ENCODE data around the gene WASHC3.
A peak's percentile ranks its signal among the peaks of the same experiment; 100 is the strongest.
"Not testable (repeated sequence)": the region's sequence is repeated elsewhere in the genome, so short reads cannot be mapped to it uniquely, and the experiment has no call there.

Gene WASHC3

DNA sequence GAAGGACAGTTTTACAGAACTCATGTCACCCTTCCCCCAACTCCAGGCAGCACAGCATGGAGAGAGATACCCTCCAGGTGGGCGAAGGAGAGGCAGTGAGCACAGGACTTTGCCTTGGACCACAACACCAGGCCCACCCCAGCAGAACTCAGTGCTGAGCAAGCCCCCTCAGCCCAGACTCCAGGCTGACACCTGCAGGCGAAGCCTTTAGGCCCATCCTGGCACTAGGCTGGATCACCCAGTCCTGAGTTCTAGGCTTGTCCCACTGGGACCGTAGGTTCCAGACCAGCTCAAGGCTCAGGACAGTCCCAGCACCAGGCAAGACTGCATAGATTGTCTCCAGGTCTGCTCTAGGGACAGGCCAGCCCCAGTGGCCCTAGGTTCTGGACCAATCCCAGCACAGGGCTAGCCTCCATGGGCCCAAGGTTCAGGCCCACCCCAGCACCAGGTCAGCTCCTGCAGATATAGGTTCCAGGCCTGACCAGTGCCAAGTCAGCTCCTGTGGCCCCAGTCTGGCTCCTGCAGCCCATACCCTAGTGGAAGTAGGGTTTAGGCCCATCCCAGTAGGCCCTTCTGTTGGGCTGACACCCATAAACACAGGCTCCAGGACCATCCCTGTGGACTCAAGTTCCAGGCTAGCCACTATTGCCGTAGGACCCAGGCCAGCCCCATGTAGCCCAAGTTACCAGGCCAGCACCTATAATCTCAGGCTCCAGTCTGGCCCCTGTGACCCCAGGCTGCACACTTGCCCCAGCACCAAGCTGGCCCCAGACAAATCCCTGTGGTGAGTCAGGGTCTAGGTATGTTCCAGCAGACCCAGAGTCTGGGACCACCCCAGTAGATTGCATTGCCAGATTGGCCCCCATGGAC is 9.4 kb downstream of the WASHC3 start:
- in situ Hi-C loops (cut with MboI; ENCODE audit: low pct_unique_long_range_greater_than_20kb, low sequenced_read_pairs): no loop called here
- no peak for DNase-seq

DNA sequence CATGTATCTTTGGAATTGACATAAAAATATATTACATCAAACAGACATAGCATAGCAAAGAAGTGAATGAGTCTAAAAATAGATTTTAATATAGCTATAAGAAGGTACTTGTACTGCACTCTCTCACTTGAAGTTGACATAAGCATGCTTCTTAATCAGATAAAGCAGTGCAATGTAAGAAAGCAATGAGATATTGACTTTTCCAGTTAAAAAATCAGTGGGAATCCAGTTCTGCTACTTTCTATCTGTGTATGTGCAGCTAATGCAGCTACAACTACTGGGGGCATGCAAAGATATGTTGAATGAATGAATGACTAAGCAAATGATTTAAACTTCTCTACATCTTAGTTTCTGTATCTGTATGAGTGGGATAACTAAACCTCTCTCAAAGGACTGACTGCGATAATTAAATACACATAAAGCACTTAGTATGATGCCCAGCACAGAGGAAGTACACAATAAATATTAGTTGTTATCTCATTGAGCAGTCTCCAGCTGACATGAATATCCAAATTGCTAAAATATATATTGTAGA is 10.3 kb downstream of the WASHC3 start:
- in situ Hi-C loops (cut with MboI; ENCODE audit: low pct_unique_long_range_greater_than_20kb, low sequenced_read_pairs): no loop called here
- no peak for DNase-seq

DNA sequence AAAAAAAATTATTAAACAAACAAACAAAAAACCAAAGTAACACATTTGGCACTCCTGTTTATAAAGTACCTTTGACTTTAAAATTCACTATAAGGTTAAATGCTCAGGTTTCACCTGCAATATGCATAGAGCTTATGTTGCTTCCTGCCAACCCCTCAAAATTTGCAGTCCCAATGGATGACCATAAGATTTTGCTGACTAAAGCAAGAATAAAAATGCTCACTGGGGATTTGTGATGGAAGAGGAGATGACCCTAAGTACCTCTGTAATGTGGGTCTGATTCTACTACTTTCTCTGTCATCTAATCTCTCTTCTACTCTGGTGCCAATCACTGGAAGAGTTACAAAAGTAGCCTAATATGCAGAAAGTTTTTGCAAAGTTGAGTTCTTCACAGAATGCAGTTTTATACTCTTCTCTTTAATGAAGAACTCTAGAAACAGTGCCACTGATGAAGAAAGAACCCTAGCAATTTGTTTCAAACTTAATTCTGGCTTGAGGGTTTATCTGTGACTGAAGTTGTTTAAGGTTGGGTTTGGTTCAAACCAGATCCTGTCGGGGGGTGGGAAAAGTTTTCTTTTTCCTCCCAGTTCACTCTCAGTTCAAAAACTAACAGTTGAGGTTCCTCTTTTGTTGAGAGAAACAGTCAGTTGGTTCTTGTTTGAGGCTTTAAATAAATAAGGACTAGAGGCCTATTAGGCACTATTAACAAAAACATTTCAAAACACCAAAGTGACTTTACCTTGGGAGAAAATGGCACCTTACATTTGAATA is 10.9 kb downstream of the WASHC3 start:
- DNase-seq: peak; percentile 64
- in situ Hi-C loops (cut with MboI; ENCODE audit: low pct_unique_long_range_greater_than_20kb, low sequenced_read_pairs): no loop called here

DNA sequence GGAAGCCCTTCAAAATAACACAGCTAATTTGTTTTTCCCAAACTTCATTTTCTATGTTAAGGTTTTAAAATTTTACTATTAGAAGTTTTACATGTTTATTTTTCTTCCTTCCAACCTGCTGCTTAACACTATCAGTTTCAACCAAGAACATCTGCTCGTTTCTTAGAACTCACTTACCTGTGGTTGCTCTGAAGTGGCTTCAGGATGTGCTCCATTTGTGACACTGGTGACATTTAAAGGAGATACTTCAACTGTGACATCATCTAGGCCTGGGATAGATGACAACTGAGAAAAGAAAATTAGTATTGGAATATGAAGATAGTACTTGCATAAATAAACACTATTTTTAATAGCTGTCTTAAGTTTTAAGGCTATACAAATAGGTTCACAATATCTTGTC is 17.9 kb downstream of the WASHC3 start:
- in situ Hi-C loops (cut with MboI; ENCODE audit: low pct_unique_long_range_greater_than_20kb, low sequenced_read_pairs): no loop called here
- no peak for DNase-seq

DNA sequence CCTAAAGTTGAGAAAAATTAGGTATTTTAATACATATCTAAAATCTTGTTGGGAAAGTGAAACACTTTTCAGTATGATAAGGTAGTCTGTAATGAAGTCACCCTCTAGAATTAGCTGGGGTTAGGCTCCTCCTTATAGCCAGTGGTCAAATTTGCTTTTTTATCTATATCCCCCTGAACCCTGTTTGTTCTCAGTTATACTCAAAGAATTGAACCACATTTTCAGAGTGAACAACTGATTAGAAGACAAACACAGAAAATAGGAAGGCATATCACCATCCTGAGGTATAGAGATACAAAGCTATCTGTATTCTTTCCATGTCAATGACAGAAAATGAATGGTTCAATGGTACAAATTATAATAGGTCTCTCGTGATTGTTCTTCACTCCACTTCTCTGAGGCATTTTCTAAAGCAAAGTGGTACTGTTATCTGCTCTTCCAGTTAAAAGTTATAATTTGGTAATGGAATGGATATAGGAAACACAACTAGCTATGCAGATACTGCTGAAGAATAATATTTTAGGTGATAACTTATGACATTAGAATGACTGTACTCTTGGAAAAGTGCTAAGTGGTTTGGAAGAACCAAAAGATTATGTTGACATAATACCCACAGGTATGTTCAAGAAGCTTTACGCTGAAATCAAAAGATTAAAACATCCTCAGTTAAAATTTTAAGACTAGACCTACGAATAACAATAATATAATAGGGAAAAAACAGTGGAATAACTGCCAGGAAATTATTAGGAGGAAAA is 27.6 kb downstream of the WASHC3 start:
- in situ Hi-C loops (cut with MboI; ENCODE audit: low pct_unique_long_range_greater_than_20kb, low sequenced_read_pairs): no loop called here
- DNase-seq: no peak

DNA sequence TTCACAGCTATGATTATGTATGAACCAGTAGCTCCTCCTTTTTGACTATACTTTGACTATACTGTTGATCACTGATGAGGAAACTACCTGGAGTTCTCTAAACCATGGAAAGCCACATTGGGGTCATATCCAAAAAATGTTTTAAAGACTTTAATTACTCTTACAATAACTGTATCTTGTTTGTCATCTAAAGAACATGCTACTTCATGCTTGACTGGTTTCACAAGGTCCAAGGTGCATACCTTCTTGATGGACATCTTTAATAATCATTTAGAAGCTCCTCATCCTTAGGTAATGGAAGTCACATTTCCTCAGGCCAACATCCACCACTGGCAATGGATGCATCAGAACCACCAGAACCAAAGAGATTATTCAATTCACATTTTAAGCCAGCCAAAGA is 29.9 kb downstream of the WASHC3 start:
- in situ Hi-C loops (cut with MboI; ENCODE audit: low pct_unique_long_range_greater_than_20kb, low sequenced_read_pairs): no loop called here
- no peak for DNase-seq

DNA sequence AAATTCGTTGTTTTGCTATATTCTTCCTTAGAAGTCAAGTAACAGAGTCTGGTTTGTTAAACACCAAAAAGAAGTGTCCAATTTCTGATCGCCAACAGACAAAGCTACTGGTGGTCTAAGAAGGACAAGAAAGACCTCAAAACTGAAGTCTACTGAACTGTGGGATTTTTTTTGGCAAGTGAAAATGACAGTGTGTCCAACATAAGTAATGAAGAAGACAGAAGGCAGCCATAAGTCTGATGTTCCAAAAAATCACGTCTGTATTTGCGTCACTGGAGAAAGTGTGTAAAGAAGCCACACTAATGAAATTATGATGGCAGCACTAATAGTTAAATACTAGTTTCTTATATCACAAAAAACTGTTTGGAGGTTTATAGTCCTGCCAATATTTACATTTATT is 32.6 kb downstream of the WASHC3 start:
- in situ Hi-C loops (cut with MboI; ENCODE audit: low pct_unique_long_range_greater_than_20kb, low sequenced_read_pairs): no loop called here
- no peak for DNase-seq

DNA sequence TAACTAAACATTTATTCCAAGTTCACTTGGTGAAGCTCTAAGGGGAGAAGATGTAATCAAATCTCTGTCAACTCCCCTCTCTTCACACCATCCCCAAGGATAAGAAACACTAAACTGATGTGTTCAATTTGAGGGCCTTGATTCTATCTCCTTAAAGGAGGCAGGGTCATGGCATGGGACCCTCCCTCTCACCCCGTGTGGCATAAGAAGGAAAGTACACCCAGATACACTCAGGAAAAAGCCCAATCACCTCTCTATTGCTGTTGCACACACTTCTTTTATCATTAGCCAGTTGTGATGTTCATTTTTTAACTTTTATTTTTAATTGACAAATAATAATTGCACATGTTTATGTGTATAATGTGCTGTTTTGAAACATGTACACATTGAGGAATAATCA is 35.1 kb downstream of the WASHC3 start:
- no peak for DNase-seq

DNA sequence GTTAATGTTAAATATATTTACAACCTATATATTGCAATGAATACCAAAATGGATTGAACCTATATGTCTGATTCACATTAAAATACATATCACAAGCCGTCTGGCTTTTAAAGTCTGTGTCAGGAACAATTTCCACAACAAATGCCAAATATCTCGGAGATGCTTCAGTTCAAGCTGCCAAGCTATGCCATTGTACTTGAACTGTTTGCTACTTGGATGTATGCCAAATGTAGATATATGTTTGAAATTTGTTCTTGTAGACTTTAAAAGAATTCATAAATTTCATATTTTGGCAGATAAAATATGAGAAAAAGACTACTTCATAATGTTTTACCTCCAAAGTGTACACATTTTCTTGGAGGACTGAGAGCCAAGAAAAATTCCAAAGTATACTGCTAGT is 37.0 kb downstream of the WASHC3 start:
- DNase-seq: no peak
- in situ Hi-C loops (cut with MboI; ENCODE audit: low pct_unique_long_range_greater_than_20kb, low sequenced_read_pairs): no loop called here

More for the DNA sequence above, 35.1 kb downstream of the WASHC3 start:
- in situ Hi-C loops (cut with MboI; ENCODE audit: low pct_unique_long_range_greater_than_20kb, low sequenced_read_pairs): no loop called here

DNA sequence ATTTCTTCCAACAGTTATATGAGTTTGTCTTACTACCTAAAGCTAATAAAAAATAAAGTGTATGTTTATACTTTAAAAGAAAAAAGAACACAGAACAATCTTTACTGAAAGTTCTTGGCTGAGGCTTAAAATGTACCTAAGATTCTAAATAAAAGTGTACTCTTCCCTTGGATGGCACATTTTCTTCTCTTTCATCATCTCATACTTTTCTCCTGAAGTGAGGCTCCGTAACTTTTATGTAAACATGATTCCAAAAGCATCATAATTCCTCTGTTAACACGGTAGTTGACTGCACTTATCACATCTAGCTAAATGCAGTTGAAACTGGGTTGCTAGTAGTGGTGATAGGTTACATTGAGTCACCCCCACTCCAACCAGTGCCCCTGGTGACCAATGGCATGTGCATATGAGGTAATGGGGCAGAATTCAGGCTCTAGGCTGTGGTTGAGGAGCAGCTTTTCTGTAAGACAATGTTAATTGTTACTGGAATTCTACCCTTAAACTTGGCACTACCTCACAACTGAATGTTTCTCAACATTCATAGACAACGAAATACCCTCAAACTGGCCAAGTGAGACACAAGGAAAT is 38.4 kb downstream of the WASHC3 start:
- DNase-seq: no peak

DNA sequence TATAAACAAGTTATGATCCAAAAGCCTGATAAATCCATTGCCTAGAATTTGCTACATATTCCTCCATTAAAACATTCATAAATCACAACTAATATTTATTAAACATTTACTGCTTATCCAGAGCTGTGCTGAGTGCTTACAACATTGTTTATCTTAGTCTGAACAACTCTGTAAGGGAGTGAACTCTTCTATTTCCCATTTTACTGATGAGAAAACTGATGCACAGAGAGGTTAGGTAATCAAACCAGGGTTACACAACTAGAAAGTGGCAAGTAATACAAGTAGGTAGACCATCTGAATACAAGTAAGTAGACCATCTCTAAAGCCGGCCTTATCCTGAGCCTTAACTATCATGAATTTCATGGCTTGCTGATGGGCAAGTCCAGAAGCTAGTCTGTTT is 39.5 kb downstream of the WASHC3 start:
- in situ Hi-C loops (cut with MboI; ENCODE audit: low pct_unique_long_range_greater_than_20kb, low sequenced_read_pairs): no loop called here
- DNase-seq: no peak

More for the DNA sequence above, 38.4 kb downstream of the WASHC3 start:
- in situ Hi-C loops (cut with MboI; ENCODE audit: low pct_unique_long_range_greater_than_20kb, low sequenced_read_pairs): no loop called here

DNA sequence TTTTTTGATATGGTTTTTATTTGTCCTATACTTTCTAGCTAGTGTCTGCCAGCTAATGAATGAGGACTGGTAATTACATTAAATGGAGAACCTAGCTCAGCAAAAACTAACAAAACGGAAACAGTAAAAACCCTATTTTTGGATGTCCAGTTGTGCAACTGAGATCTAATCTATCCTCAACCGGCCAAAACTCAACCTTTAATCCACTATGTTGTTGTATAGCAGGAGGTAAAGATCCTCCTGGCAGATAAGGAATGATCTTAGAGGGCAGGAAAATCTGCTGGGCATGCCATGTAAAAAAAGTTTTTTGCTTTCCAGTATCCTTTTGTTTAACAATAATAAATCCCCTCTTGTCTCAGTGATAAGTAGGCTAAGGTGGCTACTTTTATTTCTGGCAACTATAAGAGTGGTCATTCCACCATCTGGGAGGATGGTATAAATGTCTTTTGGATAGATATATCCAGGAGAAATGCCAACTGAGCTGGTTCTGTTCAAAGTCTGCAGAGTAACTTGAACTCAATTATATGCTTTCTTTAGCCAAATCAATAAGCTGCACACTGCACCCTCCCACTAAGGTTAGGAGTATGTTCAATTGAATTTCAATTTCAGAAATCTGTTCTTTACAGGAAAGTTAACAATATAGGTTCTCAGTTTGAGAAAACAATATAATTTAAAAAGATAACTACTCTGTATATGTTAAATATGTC is 40.1 kb downstream of the WASHC3 start:
- in situ Hi-C loops (cut with MboI; ENCODE audit: low pct_unique_long_range_greater_than_20kb, low sequenced_read_pairs): no loop called here
- DNase-seq: peak; percentile 84

DNA sequence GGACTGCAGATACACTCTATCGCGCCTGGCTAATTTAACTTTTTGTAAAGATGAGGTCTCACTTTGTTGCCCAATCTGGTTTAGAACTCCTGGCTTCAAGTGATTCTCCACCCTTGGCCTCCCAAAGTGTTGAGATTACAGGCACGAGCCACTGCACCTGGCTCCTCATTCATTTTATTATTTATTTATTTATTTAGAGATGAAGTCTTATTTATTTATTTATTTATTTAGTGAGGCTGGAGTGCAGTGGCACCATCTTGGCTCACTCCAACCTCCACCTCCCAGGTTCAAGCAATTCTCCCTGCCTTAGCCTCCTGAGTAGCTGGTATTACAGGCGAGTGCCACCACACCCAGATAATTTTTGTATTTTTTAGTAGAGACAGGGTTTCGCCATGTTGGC is 43.2 kb downstream of the WASHC3 start:
- DNase-seq: not testable (repeated sequence)

DNA sequence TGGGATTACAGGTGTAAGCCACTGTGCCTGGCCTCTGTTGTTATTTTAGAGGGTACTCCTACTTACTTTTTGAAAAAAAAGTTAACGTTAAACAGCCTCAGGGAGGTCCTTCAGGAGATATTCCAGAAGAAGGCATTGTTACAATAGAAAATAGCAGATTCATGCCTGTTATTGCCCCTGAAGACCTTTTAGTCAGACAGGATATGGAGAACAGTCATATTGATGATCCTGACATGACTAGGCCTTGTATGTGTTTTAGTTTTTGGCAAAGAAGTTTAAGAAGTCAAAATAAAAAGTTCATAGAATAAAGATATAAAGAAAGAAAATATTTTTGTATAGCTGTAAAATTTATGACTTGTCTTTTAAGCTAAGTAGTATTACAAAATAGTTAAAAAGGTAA is 45.3 kb downstream of the WASHC3 start:
- no peak for DNase-seq
- in situ Hi-C loops (cut with MboI; ENCODE audit: low pct_unique_long_range_greater_than_20kb, low sequenced_read_pairs): no loop called here

More for the DNA sequence above, 43.2 kb downstream of the WASHC3 start:
- in situ Hi-C loops (cut with MboI; ENCODE audit: low pct_unique_long_range_greater_than_20kb, low sequenced_read_pairs): not testable (repeated sequence)

DNA sequence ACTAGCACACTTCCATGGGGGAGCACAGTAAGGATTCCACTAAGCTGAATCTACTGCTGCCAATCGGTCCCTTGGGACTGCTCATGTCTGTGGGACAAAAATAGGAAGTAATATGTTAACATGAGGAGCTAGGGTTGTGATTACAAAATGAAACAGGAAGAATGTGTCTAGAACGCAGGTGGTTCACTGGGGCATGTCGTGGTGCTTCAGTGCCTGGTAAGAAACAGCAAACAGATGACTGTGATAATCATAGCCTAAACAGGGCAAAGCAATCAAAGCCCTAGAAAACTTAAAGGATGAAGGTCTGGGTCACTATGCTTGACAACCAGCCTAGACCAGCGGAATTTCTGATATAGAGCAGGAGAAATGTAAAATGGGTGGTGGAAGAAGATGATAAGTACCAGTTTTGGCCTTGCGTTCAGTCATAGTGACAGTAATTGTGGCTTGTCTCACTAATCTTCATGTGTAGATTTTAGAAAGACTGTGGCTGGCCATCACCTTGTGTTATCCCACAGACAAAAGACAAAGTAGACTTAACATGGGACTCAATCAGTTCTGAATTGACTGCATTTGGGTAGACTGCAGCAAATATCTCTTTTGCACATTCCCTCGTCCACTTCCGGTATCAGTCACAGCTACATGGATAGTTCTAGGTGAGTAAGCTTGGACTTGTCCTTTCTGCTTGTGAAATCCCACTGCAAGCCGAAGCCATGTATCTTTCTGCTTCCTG is 51.4 kb downstream of the WASHC3 start:
- peak; percentile 77 for DNase-seq
- in situ Hi-C loops (cut with MboI; ENCODE audit: low pct_unique_long_range_greater_than_20kb, low sequenced_read_pairs): no loop called here

DNA sequence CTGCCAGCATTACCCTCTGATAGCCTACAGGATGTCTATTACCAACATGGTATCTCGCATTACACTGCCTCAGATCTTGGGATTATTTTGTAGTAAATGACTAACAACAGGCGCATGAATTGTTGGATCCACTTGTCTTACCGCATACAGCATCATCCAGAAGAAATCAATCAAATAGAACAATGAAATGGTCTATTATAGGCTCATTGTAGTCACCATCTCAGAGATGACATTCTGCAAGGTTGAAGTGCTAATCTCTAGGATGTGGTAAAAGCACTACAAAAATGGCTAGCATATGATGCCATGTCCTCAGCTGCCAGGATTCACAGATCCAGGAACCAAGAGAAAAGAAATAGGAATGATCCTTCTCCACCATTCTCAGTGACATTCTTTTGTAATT is 52.0 kb downstream of the WASHC3 start:
- in situ Hi-C loops (cut with MboI; ENCODE audit: low pct_unique_long_range_greater_than_20kb, low sequenced_read_pairs): no loop called here
- DNase-seq: no peak

DNA sequence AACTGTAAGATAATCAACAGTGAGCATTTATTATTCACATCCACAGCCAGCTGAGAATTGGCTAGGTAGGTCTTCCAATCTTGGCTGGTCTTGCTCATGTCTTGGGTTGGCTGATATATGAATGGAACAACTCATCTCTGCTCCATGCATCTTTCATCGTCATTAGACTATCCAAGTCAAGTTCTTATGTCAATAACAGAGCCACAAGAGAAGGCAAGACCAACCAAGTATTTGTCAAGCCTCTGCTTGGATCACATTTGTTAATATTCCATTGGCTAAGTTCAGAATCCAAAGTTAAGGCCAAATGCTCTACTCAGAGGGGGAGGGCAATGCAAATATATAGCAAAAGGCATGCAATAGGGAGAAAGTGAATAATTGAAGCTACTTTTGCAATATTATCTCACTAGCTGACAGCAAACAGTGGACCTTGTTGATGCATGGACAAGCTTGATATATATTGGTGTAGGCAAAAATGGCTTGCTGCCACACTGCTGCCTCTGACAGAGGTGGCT is 53.1 kb downstream of the WASHC3 start:
- in situ Hi-C loops (cut with MboI; ENCODE audit: low pct_unique_long_range_greater_than_20kb, low sequenced_read_pairs): no loop called here

DNA sequence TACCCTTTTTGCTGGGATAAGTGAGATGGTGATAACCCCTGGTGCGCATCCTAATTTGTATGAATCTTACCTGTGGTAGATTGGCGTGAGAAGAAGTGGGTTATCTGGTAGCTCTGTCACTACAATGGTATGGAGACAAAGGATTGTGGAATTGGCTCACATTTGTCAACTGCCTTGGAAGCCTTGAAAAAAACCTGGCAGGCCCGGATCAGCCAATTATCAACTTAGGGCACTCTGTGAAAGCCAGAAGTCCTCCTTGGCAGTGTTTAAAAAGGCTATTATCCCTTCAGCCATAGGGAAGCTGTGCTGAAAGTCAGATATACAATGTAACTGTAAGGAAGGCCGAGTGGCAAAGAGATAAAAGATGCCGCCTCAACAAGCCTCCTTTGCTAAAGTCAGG is 56.5 kb downstream of the WASHC3 start:
- in situ Hi-C loops (cut with MboI; ENCODE audit: low pct_unique_long_range_greater_than_20kb, low sequenced_read_pairs): no loop called here

More for the DNA sequence above, 53.1 kb downstream of the WASHC3 start:
- DNase-seq: no peak

More for the DNA sequence above, 56.5 kb downstream of the WASHC3 start:
- DNase-seq: no peak
